Panc1 (cell line): ENCODE results near the gene NUP43.

Source experiments
- POLR2AphosphoS5 ChIP-seq: IDR thresholded peaks from 2 replicates; pipeline ENCODE4 v1.6.1; 2012; ENCODE audit warnings: mild to moderate bottlenecking, low read depth, low read length, moderate library complexity
- SIN3A ChIP-seq: IDR thresholded peaks from 2 replicates; pipeline ENCODE4 v1.6.1; 2012; ENCODE audit warnings: low read depth, mild to moderate bottlenecking, low read length, moderate library complexity, borderline replicate concordance; ENCODE audit not compliant: insufficient read depth
- TF ChIP-seq, protein P1 (sequence below), 2 experiments: IDR thresholded peaks; 2 replicates each; pipeline ENCODE4 v1.6.1; 2011 to 2012; ENCODE audit warnings: low read depth in 2 of 2, control low read depth in 1 of 2, low read length in 1 of 2, mild to moderate bottlenecking in 1 of 2, moderate library complexity in 1 of 2; ENCODE audit not compliant: insufficient read depth in 1 of 2
- TF ChIP-seq, protein P2 (sequence below): fragments of 450-650 bp; IDR thresholded peaks from 2 replicates; pipeline ENCODE4 v1.5.1; 2017; ENCODE audit warnings: mild to moderate bottlenecking

DNA sequence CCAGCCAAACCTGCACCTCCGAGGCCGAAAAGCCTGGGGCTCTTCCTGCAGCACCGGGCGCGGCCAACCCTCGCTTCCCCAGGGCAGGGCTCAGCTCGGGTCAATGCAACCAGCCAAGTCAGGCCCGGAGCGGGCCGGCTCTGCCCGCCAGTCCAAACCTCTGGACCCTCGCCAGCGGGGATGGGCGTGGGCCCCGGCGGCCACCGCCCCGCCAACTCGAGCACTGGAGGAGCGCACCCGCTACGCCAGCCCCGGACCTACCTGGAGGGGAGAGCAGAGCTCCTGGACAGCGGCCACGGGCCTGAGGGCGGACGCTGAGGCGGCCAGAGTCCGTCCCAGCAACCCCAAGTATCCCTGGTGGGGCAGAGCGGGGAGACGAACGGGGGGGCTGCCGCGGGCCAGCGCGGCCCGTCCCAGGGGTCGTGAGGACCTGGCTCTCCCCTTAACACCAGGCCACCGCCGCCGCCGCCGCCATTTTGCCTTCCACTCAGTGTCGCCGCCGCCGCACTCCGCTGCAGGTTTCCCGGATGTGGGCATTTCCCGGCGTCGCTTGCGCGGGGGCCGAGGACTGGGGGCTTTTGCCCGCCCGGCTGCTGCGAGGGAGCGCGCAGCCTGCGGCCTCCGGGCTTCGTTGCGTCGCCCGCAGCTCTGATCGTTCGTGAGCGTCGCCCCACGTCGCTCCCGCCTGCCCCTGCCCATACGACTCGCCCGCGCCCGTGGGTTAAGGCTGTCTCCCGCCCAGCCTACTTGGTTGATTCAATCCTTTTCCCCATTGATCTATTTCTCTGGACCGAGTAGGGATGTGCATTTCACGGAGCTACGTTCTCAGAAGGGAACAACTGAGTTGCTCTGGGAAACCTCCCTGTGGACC lies 28.5 kb downstream of the NUP43 start, which contains the start of gene LATS1:
- peak; percentile 87; the same call in 1 of the 2 replicates for TF ChIP-seq SIN3A
- TF ChIP-seq, protein P1, sequence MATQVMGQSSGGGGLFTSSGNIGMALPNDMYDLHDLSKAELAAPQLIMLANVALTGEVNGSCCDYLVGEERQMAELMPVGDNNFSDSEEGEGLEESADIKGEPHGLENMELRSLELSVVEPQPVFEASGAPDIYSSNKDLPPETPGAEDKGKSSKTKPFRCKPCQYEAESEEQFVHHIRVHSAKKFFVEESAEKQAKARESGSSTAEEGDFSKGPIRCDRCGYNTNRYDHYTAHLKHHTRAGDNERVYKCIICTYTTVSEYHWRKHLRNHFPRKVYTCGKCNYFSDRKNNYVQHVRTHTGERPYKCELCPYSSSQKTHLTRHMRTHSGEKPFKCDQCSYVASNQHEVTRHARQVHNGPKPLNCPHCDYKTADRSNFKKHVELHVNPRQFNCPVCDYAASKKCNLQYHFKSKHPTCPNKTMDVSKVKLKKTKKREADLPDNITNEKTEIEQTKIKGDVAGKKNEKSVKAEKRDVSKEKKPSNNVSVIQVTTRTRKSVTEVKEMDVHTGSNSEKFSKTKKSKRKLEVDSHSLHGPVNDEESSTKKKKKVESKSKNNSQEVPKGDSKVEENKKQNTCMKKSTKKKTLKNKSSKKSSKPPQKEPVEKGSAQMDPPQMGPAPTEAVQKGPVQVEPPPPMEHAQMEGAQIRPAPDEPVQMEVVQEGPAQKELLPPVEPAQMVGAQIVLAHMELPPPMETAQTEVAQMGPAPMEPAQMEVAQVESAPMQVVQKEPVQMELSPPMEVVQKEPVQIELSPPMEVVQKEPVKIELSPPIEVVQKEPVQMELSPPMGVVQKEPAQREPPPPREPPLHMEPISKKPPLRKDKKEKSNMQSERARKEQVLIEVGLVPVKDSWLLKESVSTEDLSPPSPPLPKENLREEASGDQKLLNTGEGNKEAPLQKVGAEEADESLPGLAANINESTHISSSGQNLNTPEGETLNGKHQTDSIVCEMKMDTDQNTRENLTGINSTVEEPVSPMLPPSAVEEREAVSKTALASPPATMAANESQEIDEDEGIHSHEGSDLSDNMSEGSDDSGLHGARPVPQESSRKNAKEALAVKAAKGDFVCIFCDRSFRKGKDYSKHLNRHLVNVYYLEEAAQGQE (IDR thresholded peaks at IDR 0.05; ENCODE audit: insufficient read depth in 1 of 2, low read depth in 2 of 2, low read length in 1 of 2): peak in 1 of 2 experiments; percentile 30; a peak in 1 of 4 replicates
- TF ChIP-seq, protein P2, sequence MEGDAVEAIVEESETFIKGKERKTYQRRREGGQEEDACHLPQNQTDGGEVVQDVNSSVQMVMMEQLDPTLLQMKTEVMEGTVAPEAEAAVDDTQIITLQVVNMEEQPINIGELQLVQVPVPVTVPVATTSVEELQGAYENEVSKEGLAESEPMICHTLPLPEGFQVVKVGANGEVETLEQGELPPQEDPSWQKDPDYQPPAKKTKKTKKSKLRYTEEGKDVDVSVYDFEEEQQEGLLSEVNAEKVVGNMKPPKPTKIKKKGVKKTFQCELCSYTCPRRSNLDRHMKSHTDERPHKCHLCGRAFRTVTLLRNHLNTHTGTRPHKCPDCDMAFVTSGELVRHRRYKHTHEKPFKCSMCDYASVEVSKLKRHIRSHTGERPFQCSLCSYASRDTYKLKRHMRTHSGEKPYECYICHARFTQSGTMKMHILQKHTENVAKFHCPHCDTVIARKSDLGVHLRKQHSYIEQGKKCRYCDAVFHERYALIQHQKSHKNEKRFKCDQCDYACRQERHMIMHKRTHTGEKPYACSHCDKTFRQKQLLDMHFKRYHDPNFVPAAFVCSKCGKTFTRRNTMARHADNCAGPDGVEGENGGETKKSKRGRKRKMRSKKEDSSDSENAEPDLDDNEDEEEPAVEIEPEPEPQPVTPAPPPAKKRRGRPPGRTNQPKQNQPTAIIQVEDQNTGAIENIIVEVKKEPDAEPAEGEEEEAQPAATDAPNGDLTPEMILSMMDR: no peak
- TF ChIP-seq POLR2AphosphoS5: peak; percentile 87
